GM21367 (cell line): ENCODE measurements around the gene CIZ1.
A peak's percentile ranks its signal among the peaks of the same experiment; 100 is the strongest.
"Not testable (repeated sequence)": the region's sequence is repeated elsewhere in the genome, so short reads cannot be mapped to it uniquely, and the experiment has no call there.

Source experiments
- ATAC-seq: cut with Tn5 transposase; IDR thresholded peaks from one replicate; pipeline ENCODE4 v1.9.1; 2021; ENCODE audit not compliant: unreplicated experiment

Gene CIZ1

DNA sequence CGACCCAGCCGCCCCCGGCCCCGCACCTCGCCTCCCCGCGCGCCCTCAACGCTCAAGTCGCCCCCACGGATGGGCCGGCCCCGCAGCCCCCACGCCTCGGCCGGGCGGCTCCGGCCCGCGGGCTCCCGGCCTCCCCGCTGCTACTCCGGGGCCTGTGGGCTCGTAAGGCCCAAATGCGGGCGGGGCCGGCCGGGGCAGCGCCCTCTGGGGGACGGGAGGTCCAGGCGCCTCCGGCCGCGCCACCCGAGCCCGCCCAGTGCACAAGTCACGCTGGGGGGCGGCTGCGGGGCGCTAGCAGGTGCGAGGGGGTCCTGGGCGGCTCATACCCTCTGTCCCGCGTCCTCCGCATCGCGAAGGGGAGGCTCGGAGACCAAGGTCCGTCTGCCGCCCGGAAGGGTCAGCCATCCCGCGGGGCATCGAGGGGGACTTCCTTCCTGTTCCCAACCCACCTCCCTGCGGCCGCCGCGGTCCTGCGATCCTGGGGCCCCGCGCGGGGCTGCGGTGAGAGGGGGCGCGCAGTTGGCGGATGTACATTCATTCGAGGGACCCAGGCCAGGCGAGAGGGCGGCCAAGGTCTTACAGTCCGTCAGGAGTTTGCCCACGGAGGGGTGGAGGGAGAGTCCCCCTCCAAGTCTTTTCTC, at the start of gene CIZ1:
Gene CIZ1 (minus strand): TSS at position 167 of the 641 bp plus-strand sequence. CDS start 715 bp downstream, outside the sequence.
- peak; percentile 71 for ATAC-seq

- ATAC-seq = no peak
These were observed 42.5 kb upstream of the CIZ1 start for GRCh38 chr9:128233817-128234406.

DNA sequence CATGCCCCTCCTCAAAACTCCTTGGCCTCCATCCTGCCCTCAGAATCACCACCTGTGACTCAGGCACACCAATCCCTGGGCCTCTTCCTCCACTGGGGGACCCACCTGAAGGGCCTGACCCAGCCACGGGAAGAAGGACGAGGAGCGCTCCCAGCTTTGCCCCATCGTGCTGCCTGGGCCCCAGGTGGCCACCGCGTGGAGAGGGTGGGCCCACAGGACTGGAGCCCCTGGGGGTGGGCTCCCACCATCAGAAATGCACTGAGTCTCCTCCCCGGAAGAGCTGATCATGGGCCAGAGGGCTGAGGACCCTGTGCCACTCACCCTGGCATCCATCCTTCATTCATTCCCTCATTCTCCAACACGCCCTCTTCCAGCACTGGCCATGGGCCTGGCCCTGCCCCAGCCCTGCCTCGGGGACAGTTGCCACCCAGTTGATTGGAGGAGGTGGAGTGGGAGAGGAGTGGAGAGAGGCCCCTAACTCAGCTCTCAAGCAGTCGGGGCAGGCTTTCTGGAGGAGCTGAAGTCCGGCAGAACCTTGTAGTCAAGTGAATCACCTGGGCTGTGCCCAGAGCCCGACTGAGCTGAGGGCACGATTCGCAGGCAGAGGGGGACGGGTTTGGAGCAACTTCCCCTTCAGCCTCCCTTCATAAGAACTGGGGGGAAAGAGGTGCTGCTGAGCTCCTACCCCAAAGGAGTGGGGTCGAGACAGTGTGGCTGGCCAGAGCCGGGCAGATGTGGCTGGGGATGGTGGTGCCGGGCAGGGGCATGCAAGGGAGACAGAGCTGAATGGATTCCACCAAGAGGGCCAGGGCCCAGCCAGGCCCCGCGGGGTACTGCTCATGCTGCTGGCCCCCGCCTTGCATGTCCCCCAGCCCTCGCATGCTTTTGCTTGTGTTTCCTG, 41.4 kb upstream of the CIZ1 start:
- no peak for ATAC-seq

DNA sequence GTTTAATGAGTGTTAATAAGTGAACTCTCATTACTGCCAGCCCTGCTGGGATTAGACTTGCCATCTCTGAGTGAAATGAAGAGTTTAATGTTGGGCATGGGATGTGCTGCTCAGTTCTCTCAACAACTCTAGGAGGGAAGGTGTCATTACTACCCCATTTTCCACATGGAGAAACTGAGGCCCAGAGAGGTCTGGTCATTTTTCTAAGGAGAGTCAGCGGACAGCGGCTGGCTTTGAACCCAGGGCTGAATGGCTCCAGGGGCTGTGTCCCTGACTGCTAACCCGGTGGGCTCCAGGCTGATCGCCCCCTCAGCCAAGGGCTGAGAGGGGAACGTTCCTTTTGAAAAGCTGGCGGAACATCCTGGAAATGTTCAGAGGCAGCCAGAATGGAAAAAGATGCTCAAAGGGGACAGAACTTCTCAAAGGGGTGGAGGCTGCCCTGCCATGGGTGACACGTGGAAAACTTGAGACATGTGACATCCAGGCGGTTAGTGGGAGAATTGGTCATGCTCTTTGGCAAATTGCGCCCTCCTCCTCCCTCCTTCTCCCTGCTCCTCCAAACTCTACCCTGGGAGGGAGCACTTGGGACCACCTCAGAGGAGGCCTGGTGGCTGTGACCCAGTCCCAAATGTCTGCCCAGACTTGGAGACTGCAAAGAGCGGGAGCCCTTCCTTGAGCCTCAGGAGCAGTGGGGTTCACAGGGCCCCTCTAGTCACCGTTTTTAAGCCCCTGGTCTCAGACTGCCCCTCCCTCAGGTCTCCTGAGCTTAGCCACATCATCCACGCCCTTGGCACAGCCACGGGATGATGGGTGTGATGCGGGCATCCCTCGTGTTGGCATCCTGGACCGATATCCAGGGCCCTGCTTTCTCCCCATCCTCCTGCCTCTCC, 40.5 kb upstream of the CIZ1 start:
- ATAC-seq = no peak

DNA sequence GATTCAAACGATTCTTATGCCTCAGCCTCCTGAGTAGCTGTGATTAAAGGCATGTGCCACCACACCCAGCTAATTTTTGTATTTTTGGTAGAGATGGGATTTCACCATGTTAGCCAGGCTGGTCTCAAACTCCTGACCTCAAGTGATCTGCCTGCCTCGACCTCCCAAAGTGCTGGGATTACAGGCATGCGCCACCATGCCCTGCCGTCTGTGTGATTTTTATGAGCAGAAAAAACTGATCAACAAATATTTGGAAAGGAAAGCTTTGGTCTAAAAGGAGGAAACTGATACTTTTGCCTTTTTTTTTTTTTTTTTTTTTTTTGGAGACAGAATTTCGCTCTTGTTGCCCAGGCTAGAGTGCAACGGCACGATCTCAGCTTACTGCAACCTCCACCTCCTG, 39.5 kb upstream of the CIZ1 start:
- not testable (repeated sequence) for ATAC-seq

- ATAC-seq = no peak
These were observed 35.0 kb upstream of the CIZ1 start for GRCh38 chr9:128226412-128226801.

- ATAC-seq = no peak
These were observed 34.5 kb upstream of the CIZ1 start for GRCh38 chr9:128225770-128226411.

DNA sequence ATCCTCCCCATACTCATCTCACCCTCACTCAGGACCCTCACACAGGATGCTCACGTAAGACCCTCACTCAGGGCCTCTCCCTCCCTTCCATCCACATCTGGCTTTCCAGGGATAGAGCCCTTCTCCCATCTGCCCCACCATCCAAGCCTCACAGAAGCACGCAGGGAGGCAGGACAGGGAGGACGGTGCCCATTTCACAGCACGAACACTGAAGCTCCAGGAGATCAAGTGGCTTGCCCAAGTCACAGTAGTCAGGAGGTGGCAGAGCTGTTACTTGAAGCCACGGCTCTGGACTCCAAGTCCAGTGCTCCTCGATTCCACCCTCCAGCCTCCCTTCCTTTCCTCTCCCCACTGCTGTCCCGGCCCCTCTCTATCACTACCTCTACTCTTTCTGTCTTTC, 33.5 kb upstream of the CIZ1 start:
- ATAC-seq = no peak

- ATAC-seq = no peak
These were observed 31.7 kb upstream of the CIZ1 start for GRCh38 chr9:128222880-128223670.

- no peak for ATAC-seq
These were observed 30.7 kb upstream of the CIZ1 start for GRCh38 chr9:128222026-128222425.

DNA sequence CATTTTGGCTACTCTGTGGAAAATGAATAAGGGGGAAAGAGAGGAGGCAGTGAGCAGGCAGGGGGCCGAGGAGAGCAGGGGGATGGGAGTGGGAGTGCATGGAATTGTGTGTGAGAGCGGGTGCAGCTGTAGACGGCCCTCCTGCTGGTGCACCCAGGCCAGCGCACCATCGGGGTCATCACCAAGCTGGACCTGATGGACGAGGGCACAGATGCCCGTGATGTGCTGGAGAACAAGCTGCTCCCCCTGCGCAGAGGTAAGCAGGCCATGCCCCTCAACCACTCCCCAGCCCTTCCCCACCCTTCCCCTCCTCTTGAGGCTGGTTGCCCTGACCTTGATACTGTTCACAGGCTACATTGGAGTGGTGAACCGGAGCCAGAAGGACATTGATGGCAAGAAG, 28.5 kb upstream of the CIZ1 start:
- ATAC-seq = no peak

- peak; percentile 75 for ATAC-seq
These were observed 27.4 kb upstream of the CIZ1 start for GRCh38 chr9:128218518-128219389.

DNA sequence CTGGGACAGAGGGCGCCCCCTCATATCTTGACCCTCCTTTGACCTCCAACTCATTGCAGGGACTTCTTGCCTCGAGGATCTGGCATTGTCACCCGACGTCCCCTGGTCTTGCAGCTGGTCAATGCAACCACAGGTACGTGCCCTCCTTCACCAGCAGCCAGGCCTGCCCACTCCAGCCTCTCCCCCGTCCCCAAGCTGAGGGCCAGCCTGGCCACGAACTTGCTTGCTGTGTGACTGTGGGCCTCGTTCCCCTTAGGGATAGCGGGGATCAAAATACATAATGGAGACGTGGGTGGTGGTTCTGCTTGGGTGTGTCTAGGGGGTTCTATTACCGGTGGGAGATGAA, 26.8 kb upstream of the CIZ1 start:
- no peak for ATAC-seq

GRCh38 chr9:128216781-128217553, 25.6 kb upstream of the CIZ1 start:
- no peak for ATAC-seq

- no peak for ATAC-seq
These were observed 24.4 kb upstream of the CIZ1 start for GRCh38 chr9:128215491-128216409.

DNA sequence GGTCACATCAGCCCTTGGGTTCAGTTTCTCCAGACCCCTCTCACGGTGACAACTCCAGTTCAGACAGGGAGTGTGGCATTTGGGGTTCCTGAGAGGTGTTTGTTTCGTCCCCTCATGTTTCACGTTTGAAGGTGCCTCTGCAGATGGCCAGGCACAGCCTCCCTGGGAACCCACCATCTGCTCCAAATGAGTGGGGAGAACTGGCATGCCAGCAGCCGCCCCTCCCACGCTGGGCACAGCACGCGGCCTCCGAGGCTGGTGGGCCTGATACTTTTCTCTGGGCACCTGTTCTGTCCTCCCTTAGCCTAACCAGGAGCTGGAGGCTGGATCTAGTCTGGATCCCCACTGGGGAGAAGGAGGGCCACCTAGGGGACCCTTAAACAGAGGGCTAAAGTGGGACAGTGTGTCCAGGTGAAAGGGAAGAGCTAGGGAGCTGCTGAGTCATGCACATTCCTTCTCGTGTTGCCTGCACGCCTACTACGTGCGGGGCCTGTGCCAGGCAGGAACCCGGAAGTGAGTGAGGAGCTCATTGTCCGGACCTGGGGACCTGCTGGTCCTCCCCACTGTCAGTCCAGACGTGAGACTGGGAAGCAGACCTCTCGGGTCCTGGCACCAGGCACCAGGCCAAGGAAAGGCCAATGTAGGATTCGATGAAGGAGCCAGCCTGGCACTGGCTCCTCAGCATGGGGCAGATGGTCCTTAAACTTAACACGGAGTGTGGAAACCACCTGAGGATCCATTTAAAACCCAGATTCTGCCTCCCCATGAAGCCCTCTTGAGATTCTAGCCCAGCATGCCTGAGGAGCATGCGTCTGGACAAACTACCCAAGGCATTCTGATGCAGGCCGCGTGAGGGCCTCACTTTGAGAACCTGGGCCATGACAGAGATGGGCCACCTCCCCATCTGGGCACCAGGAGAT, 23.5 kb upstream of the CIZ1 start:
- ATAC-seq = no peak
